H1 (cell line): ENCODE data around the gene NAA25. TPM values are rescaled to one million over a fixed set of nuclear protein-coding genes. Genes with fewer than 3 reads are reported as not detected.

Source experiments
- CBX5 ChIP-seq: fragments of 300-800, 300-1000 bp; sonication (generic); IDR thresholded peaks from 2 replicates; pipeline ENCODE4 v1.7.1; 2016; ENCODE audit warnings: antibody characterized with exemption, low read length, low read depth
- CHD1 ChIP-seq: IDR thresholded peaks from 2 replicates; pipeline ENCODE4 v1.6.1; 2012; ENCODE audit warnings: low read depth, low read length, improper control_type of control experiment
- POLR2A ChIP-seq, 2 experiments: IDR thresholded peaks; 1 replicate in 1 of 2; 2 replicates in 1 of 2; pipeline ENCODE4 v1.6.1; 2011; ENCODE audit warnings: low read depth in 2 of 2, low read length in 2 of 2, mild to moderate bottlenecking in 2 of 2; ENCODE audit errors: control extremely low read depth in 1 of 2
- SP4 ChIP-seq: IDR thresholded peaks from 2 replicates; pipeline ENCODE4 v1.6.1; 2012; ENCODE audit warnings: low read length, inconsistent platforms
- polyA plus RNA-seq, 7 experiments: library from polyadenylated mRNA; depleted of rRNA in 3 of 7; stranded (reverse) in 5 of 7; unstranded in 2 of 7; fragments of >200 nt in 5 of 7; fragments of 200-250 nt in 2 of 7; gene quantifications; 1 replicate in 5 of 7; 2 replicates in 1 of 7; 4 replicates in 1 of 7; pipeline versions ENCODE4 v1.2.1 to v1.2.3, GENCODE V29; 2011 to 2013; ENCODE audit warnings: missing spikeins in 2 of 7, mixed read lengths in 2 of 7
- total RNA-seq: library from RNA; stranded (reverse); fragmentation: NEBNext Ultra II Directional; extraction: Animal tissue kit (Norgen Biotek cat#: 25700); gene quantifications from 2 replicates; pipeline ENCODE4 v1.2.1, GENCODE V29; 2021

Gene NAA25
- total and polyA plus RNA-seq, 2 of the 8 experiments (the other 6 are each of a cell fraction or from before 2014, with no cell fraction given) = 10.8 to 60.3 TPM

DNA sequence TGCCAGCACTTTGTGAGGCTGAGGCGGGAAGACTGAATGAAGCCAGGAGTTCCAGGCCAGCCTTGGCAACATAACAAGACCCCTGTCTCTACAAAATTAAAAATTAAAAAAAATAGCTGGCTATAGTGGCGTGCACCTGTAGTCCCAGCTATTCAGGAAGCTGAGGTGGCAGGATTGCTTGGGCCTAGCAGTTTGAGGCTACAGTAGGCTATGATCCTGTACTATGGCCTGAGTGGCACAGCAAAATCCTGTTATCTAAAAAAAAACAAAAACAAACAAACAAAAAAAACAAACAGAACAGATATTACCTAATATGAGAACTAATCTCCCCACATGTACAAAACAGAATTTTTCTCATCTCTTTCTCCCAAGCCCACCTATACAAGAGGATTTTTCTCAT is 111.3 kb downstream of the NAA25 start (continued):
- TF ChIP-seq CBX5 (no peak), SP4 (no peak), CHD1 (no peak), POLR2A (IDR thresholded peaks at IDR 0.05; ENCODE audit: control extremely low read depth in 1 of 2, low read depth in 2 of 2, low read length in 2 of 2) (no peak)
